Urothelium cell line (cell line): ENCODE results near the gene PCDH20.
A peak's percentile ranks its signal among the peaks of the same experiment; 100 is the strongest.
"Not testable (repeated sequence)": the region's sequence is repeated elsewhere in the genome, so short reads cannot be mapped to it uniquely, and the experiment has no call there.

Source experiments
- DNase-seq: peaks from one replicate; pipeline ENCODE4 v3.0.0; 2011; ENCODE audit warnings: low spot score, mixed read lengths
- FAIRE-seq: peaks from 2 replicates; lab custom pipeline; 2011; peaks lifted over from hg19 to GRCh38; lab: Jason Lieb, UNC

Gene PCDH20, protein sequence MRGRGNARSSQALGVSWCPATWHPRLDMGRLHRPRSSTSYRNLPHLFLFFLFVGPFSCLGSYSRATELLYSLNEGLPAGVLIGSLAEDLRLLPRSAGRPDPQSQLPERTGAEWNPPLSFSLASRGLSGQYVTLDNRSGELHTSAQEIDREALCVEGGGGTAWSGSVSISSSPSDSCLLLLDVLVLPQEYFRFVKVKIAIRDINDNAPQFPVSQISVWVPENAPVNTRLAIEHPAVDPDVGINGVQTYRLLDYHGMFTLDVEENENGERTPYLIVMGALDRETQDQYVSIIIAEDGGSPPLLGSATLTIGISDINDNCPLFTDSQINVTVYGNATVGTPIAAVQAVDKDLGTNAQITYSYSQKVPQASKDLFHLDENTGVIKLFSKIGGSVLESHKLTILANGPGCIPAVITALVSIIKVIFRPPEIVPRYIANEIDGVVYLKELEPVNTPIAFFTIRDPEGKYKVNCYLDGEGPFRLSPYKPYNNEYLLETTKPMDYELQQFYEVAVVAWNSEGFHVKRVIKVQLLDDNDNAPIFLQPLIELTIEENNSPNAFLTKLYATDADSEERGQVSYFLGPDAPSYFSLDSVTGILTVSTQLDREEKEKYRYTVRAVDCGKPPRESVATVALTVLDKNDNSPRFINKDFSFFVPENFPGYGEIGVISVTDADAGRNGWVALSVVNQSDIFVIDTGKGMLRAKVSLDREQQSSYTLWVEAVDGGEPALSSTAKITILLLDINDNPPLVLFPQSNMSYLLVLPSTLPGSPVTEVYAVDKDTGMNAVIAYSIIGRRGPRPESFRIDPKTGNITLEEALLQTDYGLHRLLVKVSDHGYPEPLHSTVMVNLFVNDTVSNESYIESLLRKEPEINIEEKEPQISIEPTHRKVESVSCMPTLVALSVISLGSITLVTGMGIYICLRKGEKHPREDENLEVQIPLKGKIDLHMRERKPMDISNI

GRCh38 chr13:61415749-61416148 lies at the start of gene PCDH20:
TSS of gene PCDH20 (minus strand) at chr13:61415849. CDS start at chr13:61415158, 691 bp downstream.
- FAIRE-seq: no peak
- no peak for DNase-seq

DNA sequence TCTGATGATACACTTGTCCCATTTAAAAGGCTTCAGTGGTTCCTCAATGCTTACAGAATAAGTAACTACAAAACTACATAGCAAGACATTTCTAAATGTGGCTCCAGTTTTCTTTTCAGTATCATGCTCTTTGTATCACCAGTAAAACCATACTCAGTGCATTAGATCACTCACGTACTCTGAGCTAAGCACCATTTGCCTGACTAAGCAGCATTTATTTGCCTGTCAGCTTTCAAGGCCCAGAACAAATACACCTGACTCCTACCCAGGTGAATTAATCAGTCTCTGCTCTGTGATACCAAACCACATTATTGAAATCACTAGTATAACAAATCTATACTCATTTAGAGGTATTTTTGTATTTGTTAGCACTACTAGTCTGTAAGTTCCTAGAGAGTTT lies 47.4 kb upstream of the PCDH20 start:
- FAIRE-seq (no peak), DNase-seq (no peak)

- DNase-seq (no peak), FAIRE-seq (no peak)
These were observed 37.5 kb upstream of the PCDH20 start for GRCh38 chr13:61453121-61453520.

DNA sequence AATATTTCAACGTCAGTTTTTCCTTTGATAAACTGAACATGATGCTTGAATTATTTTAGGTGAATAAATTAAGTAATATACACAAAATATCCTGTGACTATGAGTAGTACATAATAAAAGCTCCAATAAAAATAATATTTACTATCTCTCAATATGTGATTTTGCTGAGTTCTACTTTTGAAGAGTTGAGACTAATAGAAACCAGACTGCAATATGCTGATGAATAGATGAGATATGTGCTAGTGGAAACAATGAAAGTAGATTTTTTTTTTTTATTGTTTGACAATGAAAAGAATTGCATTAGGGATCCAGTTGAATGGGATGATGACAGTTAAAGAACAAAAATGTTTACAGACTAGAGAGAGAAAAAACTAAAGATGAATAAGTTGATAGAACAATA lies 16.4 kb upstream of the PCDH20 start:
- DNase-seq: no peak
- FAIRE-seq: no peak

- DNase-seq: no peak
- FAIRE-seq: no peak
These were observed 8.3 kb upstream of the PCDH20 start for GRCh38 chr13:61423915-61424314.

- FAIRE-seq: no peak
These were observed 1.5 kb upstream of the PCDH20 start for GRCh38 chr13:61417086-61417570.

DNA sequence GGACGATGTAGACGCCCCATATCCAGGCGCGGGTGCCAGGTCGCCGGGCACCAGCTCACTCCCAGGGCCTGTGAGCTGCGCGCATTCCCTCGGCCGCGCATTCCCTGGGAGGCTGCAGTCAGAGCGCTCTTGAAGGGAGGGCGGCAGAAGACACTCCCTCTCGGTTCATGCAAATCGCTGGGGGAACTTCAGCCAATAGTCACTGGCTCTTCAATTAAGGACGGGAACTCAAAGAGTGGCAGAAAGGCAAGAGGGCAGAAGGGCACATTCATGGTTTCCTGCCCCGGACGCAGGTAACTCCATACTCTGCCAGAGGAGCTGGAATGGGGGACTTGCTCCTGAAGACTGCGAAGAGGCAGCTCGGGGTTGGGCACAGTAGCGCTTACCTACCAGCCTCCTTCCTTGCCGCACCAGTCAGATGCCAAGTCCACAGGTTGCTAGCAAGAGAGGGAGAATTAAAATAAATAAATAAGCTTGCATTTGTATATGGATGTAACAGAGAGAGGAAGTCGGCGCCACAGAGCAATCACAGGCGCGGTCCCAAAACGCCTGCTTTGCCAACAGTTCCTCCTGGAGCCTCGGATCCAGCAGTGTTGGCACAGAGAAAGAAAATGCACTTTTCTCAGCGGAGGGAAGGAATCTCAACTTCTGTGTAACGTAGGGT lies 459 bp downstream of the PCDH20 start:
- FAIRE-seq (no peak), DNase-seq (no peak)

More at GRCh38 chr13:61417086-61417570, 1.5 kb upstream of the PCDH20 start:
- DNase-seq: no peak

- no peak for FAIRE-seq
- DNase-seq: no peak
These were observed 977 bp downstream of the PCDH20 start for GRCh38 chr13:61414686-61415057.

DNA sequence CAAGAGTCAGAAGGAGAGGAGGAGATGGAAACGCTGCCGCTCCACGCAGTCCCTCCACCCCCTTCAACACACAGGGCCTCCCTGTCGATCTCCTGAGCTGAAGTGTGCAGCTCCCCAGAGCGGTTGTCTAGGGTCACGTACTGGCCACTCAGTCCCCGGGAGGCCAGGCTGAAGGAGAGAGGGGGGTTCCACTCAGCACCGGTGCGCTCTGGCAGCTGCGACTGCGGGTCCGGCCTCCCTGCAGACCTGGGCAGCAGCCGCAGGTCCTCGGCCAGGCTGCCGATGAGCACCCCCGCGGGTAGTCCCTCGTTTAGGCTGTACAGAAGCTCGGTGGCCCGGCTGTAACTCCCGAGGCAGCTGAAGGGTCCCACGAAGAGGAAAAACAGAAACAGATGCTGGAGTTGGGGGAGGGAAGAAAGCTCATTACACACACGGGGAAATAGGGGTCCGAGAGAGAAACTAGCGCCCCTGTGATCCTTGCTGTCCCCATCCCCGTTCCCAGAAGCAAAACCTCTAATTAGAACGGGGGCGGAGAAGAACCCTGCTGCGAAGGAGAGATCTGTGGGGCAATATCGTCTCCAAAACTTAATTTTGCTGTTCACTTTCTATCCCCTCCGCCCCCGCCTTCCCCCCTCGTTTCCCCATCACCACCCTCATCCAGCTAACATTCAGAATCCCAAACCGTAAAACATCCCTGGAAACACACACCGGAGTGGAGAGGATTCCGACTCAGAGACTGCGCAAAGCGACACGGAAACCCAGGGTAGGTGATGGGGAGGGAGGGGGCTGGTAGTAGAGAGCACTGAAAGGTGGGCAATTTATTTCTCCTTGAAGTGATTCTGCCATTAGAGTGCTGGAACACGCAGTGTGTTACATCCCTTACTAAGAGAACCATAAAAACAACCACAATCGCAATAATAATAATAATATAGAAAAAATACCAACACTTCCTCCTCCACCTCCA lies 1.8 kb downstream of the PCDH20 start:
- FAIRE-seq (no peak), DNase-seq (no peak)

DNA sequence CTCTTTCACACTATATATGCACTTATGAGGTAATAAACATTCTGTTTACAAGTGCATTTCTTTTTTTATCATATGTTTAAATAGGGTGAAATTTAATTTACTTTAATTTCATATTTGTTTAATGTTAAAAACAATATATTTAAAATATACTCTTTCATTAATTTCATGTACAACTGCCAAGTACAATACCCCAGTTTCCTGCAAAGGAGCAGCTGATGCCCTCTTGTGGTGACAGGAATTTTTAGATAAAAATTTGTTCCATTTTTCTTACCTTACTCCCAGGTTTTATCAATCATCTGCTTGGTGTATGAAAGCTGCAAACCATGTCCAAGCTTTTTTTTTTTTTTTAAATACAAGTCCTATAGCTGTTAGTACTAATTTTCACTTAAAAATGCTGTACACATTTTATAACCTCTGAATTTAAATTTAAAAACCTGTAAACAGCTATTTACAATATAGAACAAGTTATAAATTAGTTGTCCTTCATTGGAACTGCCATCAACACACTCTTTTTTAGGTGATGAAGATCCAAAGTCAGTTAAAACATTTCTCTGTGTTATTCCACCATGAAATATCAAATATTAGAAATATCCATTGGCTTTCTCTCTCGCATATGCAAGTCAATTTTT lies 4.9 kb downstream of the PCDH20 start:
- no peak for FAIRE-seq
- DNase-seq: peak; percentile 9

DNA sequence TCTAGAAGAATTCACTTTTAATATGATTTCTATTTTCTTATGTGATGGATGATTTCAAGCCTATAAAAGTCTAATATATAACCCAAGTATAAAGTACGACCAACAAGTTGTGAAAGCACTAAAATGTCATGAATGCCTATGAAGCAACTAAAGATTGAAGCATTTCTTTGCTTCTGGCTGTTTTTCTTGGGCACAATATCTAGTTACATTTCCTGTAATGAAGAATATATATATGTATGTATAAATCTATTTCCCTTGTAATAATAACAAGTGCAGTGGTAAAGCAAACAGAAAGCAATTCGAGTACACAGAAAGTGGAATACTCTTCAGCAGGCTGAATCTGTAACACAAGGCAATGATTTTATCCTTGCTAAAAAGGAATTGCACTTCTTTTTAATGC lies 5.4 kb downstream of the PCDH20 start:
- FAIRE-seq (no peak), DNase-seq (no peak)

DNA sequence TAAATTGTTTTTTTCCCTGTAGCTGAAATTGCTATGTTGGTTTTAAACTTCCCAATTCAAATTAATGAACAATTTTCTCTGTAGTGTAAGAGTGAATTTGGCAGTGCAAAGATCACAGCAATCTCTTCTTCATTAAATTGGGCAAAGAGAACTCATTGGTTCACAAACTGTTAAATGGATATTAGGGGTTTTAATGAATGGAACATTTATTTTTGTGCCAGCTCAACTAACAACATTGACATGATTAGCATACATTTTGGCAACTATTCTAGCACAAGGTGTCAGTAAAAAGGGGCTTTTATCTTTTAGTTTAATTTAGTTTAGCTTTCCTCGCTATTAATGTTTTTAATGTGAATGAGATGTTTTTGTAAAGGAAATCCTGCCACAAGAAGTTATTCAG lies 7.1 kb downstream of the PCDH20 start:
- DNase-seq (no peak), FAIRE-seq (no peak)

GRCh38 chr13:61406275-61406674 lies 9.4 kb downstream of the PCDH20 start:
- DNase-seq: no peak
- no peak for FAIRE-seq

- FAIRE-seq: no peak
- DNase-seq: no peak
These were observed 19.5 kb downstream of the PCDH20 start for GRCh38 chr13:61396121-61396520.

DNA sequence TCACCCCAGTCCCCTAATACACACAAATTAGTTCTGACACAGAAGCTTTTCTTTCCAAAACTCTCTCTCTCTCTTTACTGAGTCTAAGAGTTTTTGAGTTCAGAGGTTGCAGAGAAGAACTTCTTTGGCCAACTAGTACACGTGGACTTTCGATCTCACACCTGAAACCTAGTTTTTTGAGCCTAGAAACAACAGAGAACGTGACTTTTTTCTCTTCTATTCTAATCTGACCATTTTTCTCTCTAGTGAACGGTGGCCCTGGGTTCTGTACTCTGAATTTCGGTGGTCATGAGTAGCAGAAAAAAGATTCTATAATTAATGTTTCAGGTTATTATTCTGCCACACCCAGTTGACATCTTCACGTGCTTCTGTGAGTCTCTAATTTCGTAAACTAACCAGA lies 24.2 kb downstream of the PCDH20 start:
- no peak for DNase-seq
- FAIRE-seq: no peak

DNA sequence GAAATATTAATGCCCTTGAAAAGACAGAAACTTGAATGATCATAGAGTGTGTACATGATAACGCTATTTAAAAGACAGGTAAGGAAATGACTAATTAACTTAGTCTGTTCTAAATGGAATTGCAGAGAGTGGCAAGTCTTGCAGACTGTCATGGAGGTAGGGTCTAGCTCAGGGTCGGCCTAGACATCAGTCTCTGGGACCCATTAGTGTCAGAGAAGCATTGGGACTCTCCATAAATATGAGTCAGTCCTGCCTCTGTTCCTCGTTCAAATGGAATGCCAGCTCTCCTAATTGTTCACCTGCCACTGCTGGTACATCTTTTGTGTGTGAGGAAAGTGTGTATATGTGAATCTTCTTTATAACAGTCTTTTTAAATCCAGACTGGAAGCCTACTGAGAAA lies 28.0 kb downstream of the PCDH20 start:
- FAIRE-seq (no peak), DNase-seq (no peak)

- DNase-seq (no peak), FAIRE-seq (no peak)
These were observed 32.5 kb downstream of the PCDH20 start for GRCh38 chr13:61383111-61383510.

GRCh38 chr13:61370520-61370919 lies 45.1 kb downstream of the PCDH20 start:
- DNase-seq: peak; percentile 1
- FAIRE-seq: no peak

DNA sequence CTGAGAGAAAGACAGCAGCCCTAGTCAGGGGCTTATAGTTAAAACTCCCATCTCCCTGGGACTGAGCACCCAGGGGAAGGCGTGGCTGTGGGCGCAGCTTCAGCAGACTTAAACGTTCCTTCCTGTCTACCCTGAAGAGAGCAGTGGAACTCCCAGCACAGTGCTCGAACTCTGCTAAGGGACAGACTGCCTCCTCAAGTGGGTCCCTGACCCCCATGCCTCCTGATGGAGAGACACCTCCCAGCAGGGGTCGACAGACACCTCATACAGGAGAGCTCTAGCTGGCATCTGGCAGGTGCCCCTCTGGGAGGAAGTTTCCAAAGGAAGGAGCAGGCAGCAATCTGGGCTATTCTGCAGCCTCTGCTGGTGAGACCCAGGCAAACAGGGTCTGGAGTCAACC lies 51.0 kb downstream of the PCDH20 start:
- FAIRE-seq, DNase-seq: not testable (repeated sequence)
